ENCODE results near the gene APPL2.

- TF ChIP-seq CTCF (IDR thresholded peaks at IDR 0.05; ENCODE audit: low read depth, low read length, poor library complexity, severe bottlenecking) (no peak), EZH2phosphoT487 (IDR thresholded peaks at IDR 0.05; ENCODE audit: borderline replicate concordance, low read length) (no peak)
These were observed 42.2 kb upstream of the APPL2 start for GRCh38 chr12:105278043-105278697.

Data from DOHH2 (cell line).